Ishikawa (cell line): ENCODE measurements around the gene RNF150.

ENCODE experiments used
- CEBPB ChIP-seq: IDR thresholded peaks from 2 replicates; pipeline ENCODE4 v1.6.1; 2012
- CREB1 ChIP-seq: IDR thresholded peaks from 2 replicates; pipeline ENCODE4 v1.6.1; 2012; ENCODE audit warnings: low read depth
- EP300 ChIP-seq: IDR thresholded peaks from 2 replicates; pipeline ENCODE4 v1.6.1; 2012; ENCODE audit warnings: borderline replicate concordance
- FOXM1 ChIP-seq: IDR thresholded peaks from 2 replicates; pipeline ENCODE4 v1.6.1; 2012; ENCODE audit warnings: low read depth, borderline replicate concordance
- MAX ChIP-seq: IDR thresholded peaks from 2 replicates; pipeline ENCODE4 v1.6.1; 2012
- RAD21 ChIP-seq: IDR thresholded peaks from 2 replicates; pipeline ENCODE4 v1.6.1; 2012; ENCODE audit warnings: low read depth
- REST ChIP-seq: IDR thresholded peaks from 2 replicates; pipeline ENCODE4 v1.6.1; 2012; ENCODE audit warnings: low read depth, mild to moderate bottlenecking
- TAF1 ChIP-seq: IDR thresholded peaks from 2 replicates; pipeline ENCODE4 v1.6.1; 2012; ENCODE audit warnings: low read depth, mild to moderate bottlenecking
- TCF12 ChIP-seq: IDR thresholded peaks from 2 replicates; pipeline ENCODE4 v1.6.1; 2012; ENCODE audit warnings: low read depth
- YY1 ChIP-seq: IDR thresholded peaks from 2 replicates; pipeline ENCODE4 v1.6.1; 2012; ENCODE audit warnings: low read depth
- ZBTB7A ChIP-seq: IDR thresholded peaks from 2 replicates; pipeline ENCODE4 v1.6.1; 2012; ENCODE audit warnings: low read depth

GRCh38 chr4:141159027-141159426 lies 25.8 kb upstream of the RNF150 start:
- TF ChIP-seq FOXM1 (no peak), TCF12 (no peak), TAF1 (no peak), CREB1 (no peak), REST (no peak), CEBPB (no peak), RAD21 (no peak), MAX (no peak), YY1 (no peak), ZBTB7A (no peak), EP300 (no peak)
